HG02642 (cell line): Measurements from ENCODE around the gene THBS1.

Source experiments
- ATAC-seq: cut with Tn5 transposase; IDR thresholded peaks from one replicate; pipeline ENCODE4 v1.9.1; 2021; ENCODE audit warnings: mild to moderate bottlenecking; ENCODE audit not compliant: unreplicated experiment, poor library complexity

THBS1 gene

GRCh38 chr15:39580485-39581241 lies at the start of gene THBS1:
TSS of gene THBS1 (plus strand) at chr15:39581079. CDS start at chr15:39581858, 779 bp downstream.
- ATAC-seq, result peak; percentile 18

DNA sequence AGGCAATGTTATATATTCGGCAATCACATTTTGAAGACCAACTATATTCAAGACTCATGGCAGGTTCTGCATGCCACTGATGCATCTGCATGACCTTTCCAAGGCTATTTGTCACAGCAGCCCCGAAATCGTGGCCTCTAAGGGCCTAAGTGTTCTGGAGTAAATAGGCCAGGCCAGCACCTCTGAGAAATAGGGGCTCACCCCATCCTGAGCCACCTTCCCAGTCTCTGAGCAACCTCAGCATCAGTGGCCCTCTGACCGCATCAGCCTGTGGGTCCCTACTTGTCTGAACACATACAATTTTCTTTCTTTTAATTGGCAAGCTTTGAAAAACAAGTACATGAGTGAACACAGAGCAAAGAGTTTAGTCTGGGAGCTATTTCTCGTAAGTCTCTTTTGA lies 45.9 kb upstream of the THBS1 start:
- no peak for ATAC-seq

- ATAC-seq, result no peak
These were observed 45.4 kb upstream of the THBS1 start for GRCh38 chr15:39535466-39535865.

- no peak for ATAC-seq
These were observed 41.9 kb upstream of the THBS1 start for GRCh38 chr15:39538936-39539335.

- ATAC-seq, result no peak
These were observed 41.4 kb upstream of the THBS1 start for GRCh38 chr15:39539466-39539865.

GRCh38 chr15:39539973-39540558 lies 40.8 kb upstream of the THBS1 start:
- no peak for ATAC-seq

DNA sequence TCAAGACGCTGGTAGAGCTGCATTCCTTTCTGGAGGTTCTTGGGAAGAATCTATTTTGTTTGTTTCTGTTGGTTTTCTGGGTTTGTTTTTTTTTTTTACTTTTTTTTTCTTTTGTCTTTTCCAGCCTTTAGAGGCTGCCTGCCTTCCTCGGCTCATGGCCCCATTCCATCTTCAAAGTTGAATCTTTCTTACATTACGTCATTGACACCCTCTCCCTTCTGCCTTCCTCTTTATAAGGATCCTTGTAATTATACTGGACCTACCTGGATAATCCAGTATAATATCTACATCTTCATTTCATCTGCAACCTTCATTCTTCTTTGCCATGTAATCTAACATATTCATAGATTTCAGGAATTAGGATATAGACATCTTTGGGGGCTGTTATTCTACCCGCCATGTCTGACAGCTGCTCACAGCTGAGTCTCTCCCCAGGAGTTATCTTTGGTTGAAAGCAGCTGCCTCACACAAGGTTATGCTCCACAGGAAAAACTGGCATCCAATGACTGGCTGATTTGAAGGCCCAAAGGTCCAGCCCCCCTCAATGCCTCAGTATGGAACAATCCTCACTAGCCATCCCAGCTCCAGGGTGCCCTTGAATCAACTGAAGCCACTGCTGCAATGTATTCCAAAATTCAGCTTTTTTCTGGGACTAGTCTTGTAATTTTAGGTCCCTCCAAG lies 38.4 kb upstream of the THBS1 start:
- no peak for ATAC-seq

GRCh38 chr15:39543651-39544050 lies 37.2 kb upstream of the THBS1 start:
- no peak for ATAC-seq

- no peak for ATAC-seq
These were observed 34.0 kb upstream of the THBS1 start for GRCh38 chr15:39546842-39547241.

DNA sequence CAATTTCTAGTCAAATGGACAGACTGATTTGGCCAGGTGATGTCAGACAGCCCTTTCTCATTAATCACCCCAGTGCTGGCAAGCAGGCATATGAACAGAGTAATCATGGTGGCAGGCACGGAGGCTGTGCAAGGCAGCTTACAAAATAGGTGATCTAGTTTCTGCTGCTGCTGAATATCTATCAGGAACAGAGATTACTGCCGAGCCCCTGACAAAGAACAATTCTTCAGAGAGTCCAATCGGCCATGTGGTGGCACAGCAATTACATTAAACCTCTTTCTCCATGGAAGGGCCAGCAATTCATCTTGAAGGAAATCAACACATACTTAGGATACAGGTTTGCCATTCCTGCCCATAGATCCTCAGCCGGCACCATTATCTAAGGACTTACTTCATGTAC lies 32.3 kb upstream of the THBS1 start:
- ATAC-seq, result no peak

- no peak for ATAC-seq
These were observed 31.0 kb upstream of the THBS1 start for GRCh38 chr15:39549912-39550311.

- ATAC-seq, result no peak
These were observed 29.4 kb upstream of the THBS1 start for GRCh38 chr15:39551476-39551875.

GRCh38 chr15:39552556-39552955 lies 28.3 kb upstream of the THBS1 start:
- ATAC-seq, result no peak

DNA sequence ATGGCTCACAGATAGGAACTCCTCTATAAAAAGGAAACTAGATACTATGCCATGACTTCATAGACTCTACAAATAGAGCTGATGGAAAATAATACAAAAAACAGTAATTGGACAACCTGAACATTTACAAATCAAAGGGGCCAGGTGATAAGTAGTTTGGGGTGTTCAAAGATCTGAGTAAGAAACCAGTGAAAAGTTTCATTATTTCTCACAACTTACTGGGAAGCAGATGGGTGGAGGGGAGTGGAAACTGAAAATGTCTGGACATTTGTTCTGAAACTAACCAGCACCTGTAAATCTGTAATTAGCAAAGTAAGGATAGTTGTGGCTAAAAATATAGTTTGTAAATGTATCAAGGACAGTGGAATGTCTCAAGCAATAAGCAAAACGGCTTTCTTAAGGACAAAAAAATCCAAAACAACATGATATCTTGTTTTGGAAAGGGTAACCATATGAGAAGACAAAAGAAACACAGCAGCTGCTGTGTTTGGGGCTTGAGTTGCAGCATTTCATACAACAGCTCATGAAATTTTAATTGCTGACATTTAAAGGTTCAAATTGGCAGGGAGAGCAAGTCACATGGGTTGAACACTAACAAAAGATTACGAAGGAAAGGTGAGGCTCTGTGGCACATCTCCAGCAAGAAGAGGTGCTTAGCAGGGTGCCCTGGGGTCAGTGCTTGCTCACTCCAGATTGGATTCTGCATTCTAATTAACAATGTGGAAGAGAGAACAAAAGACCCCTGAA lies 26.8 kb upstream of the THBS1 start:
- no peak for ATAC-seq

GRCh38 chr15:39554746-39555387 lies 26.0 kb upstream of the THBS1 start:
- ATAC-seq, result no peak

DNA sequence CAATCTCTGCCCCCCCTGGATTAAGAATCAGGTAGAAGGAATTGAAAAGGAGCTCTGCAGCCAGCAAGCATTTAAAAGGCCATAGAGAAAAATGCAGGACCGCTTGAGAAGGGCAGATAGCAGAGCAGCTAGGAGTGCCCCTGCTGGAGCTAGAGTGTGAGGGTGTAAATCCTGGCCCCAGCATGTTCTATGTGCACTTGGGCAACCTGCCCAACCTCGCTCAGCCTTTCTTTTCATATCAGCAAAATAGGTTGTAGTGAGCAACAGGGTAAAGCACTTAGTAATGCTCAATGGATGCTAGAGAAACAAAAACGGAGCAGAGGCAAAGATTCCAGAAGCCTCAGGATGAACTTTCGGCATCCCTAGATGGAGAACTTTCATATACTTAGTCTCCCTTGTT lies 25.0 kb upstream of the THBS1 start:
- no peak for ATAC-seq

- no peak for ATAC-seq
These were observed 24.4 kb upstream of the THBS1 start for GRCh38 chr15:39556461-39556860.

- no peak for ATAC-seq
These were observed 22.5 kb upstream of the THBS1 start for GRCh38 chr15:39558421-39558820.

DNA sequence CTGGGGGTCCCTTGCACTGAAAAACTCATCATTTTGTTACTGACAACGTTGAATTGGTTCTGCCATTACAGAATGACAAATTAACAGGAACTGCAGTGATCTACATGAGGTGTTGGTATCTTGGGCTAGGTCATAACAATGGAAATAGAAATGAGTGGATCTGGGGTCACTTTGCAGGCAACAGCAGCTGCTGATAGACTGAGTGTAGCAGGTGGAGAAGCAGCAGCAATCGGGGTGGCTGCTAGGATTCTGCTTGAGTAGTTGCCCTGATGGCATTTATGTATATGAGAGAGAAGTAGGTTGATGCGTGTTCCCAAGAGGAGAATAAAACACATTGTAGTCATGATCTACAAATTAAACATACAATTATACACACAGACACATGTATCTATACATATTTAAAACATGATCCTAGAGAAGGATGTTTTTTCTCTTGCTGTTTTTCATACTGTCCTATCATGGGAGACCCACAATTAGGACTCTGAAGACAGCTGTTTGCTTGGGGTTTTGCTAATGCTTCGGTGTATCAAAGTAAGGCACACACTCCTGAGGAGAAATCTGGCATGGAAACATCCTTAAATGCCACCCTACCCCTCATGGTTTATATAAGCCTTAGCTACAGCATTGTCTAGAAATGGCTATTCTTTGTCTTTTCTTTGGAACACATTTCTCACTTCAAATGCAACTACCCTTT lies 15.8 kb upstream of the THBS1 start:
- ATAC-seq, result no peak

GRCh38 chr15:39565851-39566250 lies 15.0 kb upstream of the THBS1 start:
- ATAC-seq, result no peak
